AG09309 (cell line): ENCODE results near the gene MYO18A.

Experiments used
- DNase-seq: peaks from one replicate; pipeline ENCODE4 v3.0.0-alpha.2; 2010; ENCODE audit warnings: low read depth
- H3K4me3 ChIP-seq: 2 replicates; pipeline ENCODE4 v1.5.1; 2011; ENCODE audit warnings: mild to moderate bottlenecking, low read depth, low read length, moderate library complexity; ENCODE audit not compliant: control insufficient read depth
- TF ChIP-seq, protein P1 (sequence below): IDR thresholded peaks from 2 replicates; pipeline ENCODE4 v1.5.1; 2011; ENCODE audit warnings: mild to moderate bottlenecking, low read depth, low read length, inconsistent platforms; ENCODE audit not compliant: insufficient read depth, control insufficient read depth; ENCODE audit errors: missing control alignments

Gene MYO18A

GRCh38 chr17:29060475-29060874, 119.7 kb downstream of the MYO18A start:
- no peak overlapping the region for H3K4me3 ChIP-seq
- DNase-seq: no peak
- TF ChIP-seq, protein P1, sequence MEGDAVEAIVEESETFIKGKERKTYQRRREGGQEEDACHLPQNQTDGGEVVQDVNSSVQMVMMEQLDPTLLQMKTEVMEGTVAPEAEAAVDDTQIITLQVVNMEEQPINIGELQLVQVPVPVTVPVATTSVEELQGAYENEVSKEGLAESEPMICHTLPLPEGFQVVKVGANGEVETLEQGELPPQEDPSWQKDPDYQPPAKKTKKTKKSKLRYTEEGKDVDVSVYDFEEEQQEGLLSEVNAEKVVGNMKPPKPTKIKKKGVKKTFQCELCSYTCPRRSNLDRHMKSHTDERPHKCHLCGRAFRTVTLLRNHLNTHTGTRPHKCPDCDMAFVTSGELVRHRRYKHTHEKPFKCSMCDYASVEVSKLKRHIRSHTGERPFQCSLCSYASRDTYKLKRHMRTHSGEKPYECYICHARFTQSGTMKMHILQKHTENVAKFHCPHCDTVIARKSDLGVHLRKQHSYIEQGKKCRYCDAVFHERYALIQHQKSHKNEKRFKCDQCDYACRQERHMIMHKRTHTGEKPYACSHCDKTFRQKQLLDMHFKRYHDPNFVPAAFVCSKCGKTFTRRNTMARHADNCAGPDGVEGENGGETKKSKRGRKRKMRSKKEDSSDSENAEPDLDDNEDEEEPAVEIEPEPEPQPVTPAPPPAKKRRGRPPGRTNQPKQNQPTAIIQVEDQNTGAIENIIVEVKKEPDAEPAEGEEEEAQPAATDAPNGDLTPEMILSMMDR: no peak

- no peak overlapping the region for H3K4me3 ChIP-seq
Measured at GRCh38 chr17:29059281-29059680, 120.9 kb downstream of the MYO18A start.

DNA sequence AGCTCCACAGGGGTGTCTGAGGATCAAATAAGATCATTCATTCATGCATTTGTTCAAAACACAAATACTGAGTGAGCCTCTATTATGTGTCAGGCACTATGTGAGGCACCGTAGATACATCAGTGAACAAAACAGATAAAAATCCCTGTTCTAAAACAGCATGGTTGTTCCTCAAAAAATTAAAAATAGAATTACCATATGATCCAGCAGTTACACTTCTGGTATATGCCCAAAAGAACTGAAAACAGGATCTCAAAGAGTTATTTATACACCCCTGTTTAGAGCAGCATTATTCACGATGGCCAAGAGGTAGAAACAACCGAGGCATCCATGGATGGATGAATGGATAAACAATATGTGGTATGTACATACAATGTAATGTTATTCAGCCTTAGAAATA, 121.8 kb downstream of the MYO18A start:
- H3K4me3 ChIP-seq: no peak overlapping the region
- DNase-seq: no peak
- TF ChIP-seq, protein P1: no peak

More at GRCh38 chr17:29059281-29059680, 120.9 kb downstream of the MYO18A start:
- no peak for DNase-seq
- TF ChIP-seq, protein P1: no peak

GRCh38 chr17:29057361-29057760, 122.8 kb downstream of the MYO18A start:
- no peak for DNase-seq
- H3K4me3 ChIP-seq: no peak overlapping the region

DNA sequence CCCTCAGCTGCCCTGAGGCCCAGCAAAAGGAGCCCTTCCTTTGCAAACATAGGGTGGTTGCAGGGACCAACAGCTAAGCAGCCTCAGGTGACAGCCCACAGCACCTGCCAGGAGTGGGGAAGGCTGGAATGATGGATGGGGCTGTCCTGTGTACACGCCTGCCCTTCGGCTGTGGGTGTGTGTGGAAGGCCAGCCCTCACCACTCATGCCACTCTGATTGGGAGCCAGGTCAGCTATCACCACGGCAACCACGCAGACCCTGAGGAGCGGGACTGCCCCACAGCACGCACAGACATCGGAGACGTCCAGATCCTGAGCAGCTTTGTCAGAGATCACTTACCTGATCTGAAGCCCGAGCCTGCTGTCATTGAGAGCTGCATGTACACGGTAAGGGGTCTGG, 125.4 kb downstream of the MYO18A start:
- no peak for DNase-seq
- no peak overlapping the region for H3K4me3 ChIP-seq
- TF ChIP-seq, protein P1: no peak

More at GRCh38 chr17:29057361-29057760, 122.8 kb downstream of the MYO18A start:
- TF ChIP-seq, protein P1: no peak

DNA sequence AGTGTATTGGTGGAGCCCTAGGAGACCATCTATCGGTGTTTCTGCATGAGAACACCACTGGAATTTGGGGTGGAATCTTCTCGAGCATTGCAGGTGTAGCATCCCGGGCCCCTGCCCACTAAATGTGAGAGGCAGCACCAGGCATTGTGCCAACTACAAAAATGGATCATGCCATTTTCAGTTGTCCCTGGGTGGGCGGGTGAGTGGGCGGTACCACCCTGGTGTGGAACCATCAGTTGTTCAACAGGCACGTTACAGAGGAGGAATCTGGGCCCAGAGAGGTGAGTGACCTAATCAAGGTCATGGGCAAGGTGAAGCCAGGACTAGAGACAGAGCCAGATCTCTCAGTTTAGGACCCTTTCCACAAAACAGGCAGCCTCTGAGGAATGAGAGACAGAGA, 128.5 kb downstream of the MYO18A start:
- DNase-seq: no peak
- TF ChIP-seq, protein P1: no peak
- no peak overlapping the region for H3K4me3 ChIP-seq

DNA sequence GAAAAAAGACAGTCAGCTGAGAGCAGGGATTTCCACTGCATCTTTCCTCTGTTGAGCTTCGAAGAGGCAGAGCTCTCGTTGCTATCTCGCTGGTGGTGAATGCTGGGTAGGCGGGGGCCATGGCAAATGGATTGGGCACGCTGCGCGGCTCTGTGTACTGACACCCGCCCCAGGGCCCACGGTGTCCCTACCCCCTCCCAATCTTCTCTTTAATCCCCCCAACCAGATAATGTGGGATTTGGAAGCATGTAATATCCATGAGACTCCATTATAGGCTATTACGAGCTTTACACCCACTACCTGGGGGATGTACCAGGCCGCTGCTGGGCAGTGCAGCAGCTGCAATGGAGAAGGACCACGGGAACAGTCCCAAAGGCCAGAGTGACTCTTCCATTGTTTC, 129.0 kb downstream of the MYO18A start:
- TF ChIP-seq, protein P1: no peak
- no peak for DNase-seq
- no peak overlapping the region for H3K4me3 ChIP-seq
